GM18909 (cell line): ENCODE data around the gene NDUFAF3.

Experiments
- ATAC-seq: cut with Tn5 transposase; IDR thresholded peaks from one replicate; pipeline ENCODE4 v1.9.1; 2021; ENCODE audit warnings: mild to moderate bottlenecking; ENCODE audit not compliant: unreplicated experiment, poor library complexity

The NDUFAF3 gene, protein sequence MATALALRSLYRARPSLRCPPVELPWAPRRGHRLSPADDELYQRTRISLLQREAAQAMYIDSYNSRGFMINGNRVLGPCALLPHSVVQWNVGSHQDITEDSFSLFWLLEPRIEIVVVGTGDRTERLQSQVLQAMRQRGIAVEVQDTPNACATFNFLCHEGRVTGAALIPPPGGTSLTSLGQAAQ

DNA sequence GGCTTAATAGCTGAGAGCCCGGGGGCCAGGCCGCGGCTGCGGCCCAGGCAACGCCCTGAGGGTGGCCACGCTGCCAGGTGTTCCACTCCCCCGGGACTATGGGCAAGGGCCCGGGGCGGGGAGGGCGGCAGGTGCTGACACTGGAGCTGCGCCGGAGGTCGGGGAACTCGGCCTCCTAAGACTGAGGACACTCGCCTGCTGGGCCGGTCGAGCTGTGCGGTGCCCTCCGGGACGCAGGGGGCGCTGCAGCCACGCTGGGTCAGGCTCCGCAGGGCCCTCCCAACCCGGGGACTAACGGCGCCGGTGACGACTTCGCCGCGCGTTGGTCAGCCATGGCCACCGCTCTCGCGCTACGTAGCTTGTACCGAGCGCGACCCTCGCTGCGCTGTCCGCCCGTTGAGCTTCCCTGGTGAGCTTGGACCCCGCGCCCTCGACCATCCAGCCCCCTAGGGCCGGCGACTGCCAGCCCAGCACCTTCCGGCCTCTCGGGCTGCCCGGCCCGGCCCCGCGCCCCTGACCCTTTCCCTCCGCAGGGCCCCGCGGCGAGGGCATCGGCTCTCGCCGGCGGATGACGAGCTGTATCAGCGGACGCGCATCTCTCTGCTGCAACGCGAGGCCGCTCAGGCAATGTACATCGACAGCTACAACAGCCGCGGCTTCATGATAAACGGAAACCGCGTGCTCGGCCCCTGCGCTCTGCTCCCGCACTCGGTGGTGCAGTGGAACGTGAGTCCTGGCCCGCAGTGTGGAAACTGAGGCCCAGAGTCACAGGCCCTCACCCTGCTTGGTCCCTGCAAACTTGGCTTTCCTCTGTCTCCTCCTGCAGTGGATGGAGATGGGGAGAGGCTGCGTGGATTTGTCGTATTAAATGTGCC is at the start of gene NDUFAF3:
TSS of gene NDUFAF3 (plus strand) at position 309 of the 875 bp plus-strand sequence. CDS start at position 333, 24 bp downstream.
- peak; percentile 56 for ATAC-seq

DNA sequence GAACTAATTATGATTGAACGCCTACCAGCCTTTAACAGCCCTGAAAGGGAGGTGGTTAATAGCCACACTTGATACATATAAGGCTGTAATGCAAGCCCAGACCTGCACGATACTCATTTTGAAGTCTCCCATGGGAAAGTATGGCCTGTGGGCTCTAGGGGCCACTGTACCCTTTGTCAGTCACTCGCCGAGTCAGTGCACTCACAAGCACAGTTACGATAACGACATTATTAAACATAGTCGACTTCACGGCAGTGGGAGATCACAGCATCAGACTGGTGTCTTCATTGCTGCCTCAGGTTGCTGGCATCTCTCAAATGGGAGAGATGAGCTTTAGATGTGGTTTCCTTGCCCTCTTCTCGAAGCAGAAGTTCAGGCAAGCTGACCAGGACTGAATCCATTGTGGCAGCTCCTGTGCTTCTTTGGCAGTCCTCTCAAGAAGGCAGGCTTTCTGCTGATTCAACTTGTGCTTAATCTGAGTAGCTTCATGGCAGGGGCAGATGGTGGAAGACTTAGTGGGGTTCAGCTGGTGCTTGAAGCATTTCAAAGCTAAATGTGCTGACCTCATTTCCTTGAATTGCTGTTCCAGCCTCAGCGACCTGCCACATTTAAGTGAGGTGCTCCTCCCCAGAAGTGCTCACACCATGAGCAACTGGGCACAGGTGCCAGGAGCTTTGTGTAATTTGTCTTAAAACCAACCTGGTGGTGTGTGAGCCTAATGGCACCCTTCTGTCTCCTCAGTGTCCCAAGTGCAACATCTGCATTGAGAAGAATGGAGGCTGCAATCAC is 47.7 kb upstream of the NDUFAF3 start:
- no peak for ATAC-seq

DNA sequence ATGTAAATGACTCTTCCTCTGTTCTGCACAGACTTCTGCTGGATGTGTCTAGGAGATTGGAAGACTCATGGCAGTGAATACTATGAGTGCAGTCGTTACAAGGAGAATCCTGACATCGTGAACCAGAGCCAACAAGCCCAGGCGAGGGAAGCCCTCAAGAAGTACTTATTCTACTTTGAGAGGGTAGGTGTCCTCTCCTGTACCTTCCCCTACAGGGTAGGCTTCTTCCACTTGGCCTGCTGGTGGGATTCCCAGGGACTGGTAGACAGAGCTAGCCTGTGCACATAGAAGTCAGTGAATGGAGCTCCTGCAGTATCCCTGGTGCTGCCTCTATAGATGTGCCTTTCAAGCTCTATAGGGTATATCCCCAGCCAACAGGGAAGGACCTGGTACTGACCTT is 42.5 kb upstream of the NDUFAF3 start:
- no peak for ATAC-seq

DNA sequence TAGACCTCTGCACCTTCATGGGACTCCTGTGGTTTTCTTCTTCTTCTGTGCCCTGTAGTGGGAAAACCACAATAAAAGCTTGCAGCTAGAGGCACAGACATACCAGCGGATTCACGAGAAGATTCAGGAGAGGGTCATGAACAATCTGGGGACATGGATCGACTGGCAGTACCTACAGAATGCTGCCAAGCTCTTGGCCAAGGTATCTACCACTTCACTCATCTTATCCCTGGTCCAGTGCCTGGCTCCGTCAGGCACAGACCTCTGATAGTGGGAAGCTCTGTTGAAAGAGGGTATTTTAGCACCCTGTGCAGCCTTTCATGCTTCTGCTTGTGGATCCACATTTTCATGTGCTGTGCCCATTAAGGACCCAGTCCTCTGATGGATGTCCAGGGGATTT is 41.6 kb upstream of the NDUFAF3 start:
- ATAC-seq = no peak

DNA sequence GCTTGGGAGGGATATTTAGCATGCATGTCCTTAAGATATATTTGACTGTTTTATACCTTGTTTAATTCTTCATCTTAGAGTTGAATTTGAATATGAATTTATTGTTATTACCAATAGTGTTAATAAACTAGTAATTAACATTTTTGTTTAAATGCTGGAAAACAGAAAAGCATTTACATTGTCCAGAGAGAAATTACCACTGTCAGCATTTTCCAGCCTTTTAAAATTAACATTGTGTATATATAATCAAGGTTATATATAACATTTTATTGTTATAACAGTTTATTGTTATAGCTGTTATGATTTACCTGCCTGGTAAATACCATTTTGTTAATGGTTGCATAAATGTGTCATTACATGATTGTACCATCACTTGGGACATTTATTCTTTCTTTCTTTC is 39.9 kb upstream of the NDUFAF3 start:
- no peak for ATAC-seq

DNA sequence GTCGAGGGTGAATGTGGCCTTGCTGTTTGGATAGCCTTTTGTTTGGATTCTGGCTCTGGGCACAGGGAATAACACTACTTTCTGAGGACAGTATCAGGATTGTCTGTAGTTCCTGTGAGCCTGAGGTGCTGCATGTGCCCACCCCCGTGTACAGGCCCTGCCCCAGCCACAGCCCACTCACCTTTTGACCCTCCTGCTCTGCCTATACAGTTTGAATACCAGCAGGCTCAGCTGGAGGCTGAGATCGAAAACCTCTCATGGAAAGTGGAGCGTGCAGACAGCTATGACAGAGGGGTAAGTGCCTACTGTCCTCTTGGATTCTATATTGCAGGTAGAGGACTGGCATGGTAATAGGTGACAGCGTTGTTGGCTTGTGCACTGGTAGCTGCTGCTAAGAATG is 39.2 kb upstream of the NDUFAF3 start:
- no peak for ATAC-seq

DNA sequence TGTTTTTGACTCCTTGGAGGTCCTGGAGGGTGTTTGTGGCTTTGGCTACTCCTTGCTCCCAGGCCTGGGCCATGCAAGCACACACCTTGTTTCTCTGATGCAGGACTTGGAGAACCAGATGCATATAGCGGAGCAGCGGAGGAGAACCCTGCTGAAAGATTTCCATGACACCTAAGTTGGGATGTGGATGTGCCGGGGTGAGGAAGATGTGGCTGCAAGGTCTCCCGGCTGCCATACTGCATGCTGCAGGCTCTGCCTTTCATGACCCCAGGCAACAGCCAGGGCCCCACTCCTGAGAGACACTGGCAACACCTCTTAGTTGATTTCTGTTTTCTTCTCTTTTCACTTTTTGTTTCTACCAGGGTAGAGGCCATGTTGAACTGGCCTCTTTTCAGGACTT is 38.8 kb upstream of the NDUFAF3 start:
- ATAC-seq = no peak

DNA sequence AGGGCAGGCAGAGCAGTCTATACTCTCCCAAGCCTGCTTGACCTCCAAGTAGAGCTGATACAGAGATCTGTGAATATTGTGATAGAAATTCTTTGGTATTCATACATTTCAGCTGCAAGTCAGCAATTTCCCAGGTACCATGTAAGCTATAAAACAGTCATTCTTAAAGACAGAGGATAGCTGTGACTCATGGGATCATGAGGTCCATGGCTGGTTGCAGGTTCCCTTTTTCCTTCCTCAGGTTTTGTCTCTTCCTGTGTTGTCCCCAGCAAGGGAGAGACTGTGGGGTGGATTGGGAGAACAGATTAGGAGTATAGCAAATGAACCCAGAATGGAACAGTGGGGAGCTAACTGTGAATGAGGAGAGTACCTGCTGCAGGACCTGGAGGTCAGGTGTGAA is 37.3 kb upstream of the NDUFAF3 start:
- ATAC-seq = no peak

DNA sequence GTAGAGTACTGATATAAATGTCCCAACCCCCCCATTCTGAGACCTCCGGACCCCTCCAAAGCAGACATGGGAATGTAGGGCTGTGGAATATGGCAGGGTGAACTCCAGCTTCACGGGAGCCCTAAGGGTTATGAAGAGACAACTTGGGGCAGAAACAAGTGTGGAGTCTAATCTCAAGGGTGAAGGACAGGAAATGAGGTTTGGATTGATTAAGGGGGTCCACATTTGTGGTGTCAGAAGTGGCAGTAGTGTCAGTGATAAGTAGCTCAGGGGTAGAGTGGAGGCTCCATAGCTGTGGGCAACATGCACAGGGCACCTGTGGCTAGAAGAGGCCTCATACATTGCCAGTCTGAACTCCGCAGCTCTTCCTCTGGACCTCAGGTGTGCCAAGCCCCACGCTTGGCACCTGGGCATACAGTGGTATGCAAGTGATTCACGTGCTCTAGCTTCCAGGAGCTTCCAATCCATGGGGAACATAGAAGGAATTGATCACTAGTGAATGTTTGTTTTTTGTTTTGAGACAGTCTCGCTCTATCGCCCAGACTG is 36.0 kb upstream of the NDUFAF3 start:
- no peak for ATAC-seq

DNA sequence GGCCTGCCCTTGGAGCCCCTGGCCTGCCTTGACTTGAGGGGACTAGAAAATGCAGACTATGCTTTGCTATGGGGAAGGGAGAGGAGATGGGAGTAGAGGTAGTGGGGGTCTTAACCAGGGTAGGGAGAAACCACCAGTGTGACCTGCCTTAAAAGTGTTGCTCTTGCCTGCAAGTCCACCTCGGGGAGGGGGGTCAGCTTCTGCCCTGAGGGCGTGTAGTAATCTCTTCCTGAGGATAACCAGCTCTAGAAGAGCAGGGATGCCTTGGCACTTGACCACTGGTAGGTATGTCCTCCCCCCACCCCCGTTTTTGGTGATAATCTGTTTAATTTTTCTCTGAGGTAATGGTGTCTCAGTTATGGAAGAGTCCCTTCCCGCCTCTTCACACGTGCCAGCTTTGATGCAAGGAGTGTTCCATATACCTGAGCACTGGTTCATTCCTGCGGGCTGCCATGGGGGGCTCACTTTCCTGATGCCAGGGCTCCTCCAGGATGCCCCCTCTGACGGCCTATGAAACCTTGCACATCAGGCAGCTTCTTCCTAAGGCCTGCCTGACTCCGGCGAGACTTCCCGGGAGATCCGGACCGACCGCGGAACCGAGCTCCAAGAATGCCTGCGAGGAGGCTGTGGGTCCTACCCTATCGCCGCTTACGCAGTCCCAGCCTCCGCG is 32.7 kb upstream of the NDUFAF3 start:
- ATAC-seq = no peak

DNA sequence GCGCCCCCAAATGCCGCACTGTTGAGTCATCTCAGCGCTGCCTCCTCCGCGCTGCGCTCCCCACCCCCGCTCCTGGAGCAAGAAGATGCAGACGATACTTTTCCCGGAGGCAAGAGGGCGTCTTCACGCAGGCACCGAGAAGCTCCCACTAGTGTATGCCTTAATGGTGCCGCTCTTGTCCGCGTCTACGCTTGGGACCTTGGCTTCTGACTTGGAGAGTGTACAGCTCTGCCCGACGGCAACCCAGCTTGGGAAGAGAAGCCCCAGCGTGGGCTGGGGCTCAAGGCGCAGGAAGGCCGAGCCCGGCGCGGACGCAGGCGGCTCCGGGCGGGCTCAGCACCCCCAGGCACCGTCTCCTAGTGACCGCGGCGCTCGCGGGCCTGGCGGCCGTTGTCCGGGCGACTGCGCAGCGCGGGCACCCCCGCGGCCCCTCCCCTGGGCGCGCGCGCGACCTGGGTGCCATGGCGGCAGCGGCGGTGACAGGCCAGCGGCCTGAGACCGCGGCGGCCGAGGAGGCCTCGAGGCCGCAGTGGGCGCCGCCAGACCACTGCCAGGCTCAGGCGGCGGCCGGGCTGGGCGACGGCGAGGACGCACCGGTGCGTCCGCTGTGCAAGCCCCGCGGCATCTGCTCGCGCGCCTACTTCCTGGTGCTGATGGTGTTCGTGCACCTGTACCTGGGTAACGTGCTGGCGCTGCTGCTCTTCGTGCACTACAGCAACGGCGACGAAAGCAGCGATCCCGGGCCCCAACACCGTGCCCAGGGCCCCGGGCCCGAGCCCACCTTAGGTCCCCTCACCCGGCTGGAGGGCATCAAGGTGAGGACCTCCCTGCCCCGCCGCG is 31.9 kb upstream of the NDUFAF3 start, which contains the start of gene P4HTM:
TSS of gene P4HTM (plus strand) at position 446 of the 840 bp plus-strand sequence. CDS start at position 462, 16 bp downstream.
- peak; percentile 49 for ATAC-seq

DNA sequence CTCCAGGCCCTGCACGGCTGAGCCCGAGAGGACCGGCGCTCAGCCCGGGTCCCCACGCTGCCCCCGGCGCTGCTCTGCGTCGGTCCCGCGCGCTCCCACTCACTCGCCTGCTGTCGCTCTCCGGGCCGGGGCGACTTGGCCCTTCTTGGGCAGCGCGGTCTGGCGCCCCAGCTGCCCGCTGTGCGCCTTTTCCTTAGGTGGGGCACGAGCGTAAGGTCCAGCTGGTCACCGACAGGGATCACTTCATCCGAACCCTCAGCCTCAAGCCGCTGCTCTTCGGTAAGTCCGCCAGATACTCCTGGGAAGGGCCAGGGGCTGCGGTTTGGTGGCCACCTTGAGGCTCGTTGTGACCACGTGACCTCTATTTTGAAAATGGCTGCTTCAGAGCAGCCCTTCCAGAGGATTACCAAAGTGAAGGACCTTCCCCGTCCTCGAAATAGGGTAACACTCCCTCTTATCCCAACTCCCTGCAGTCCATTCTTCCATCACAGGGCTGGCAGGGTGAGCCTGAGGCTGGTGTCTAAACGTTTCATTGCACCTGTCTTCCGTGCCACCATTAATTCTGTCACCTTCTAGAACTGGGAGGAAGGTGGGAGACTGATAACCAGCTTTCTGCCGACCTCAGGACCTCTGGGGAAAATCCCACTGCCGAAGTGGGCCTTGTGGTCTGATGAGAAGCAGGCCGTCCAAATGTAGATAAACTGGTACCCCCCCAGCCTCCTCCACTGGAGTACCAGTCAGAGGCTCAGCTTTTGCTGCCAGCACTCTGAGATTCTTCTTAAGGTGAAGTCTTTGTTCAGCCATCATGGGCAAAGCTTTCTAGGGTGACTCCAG is 31.1 kb upstream of the NDUFAF3 start:
- ATAC-seq = no peak

DNA sequence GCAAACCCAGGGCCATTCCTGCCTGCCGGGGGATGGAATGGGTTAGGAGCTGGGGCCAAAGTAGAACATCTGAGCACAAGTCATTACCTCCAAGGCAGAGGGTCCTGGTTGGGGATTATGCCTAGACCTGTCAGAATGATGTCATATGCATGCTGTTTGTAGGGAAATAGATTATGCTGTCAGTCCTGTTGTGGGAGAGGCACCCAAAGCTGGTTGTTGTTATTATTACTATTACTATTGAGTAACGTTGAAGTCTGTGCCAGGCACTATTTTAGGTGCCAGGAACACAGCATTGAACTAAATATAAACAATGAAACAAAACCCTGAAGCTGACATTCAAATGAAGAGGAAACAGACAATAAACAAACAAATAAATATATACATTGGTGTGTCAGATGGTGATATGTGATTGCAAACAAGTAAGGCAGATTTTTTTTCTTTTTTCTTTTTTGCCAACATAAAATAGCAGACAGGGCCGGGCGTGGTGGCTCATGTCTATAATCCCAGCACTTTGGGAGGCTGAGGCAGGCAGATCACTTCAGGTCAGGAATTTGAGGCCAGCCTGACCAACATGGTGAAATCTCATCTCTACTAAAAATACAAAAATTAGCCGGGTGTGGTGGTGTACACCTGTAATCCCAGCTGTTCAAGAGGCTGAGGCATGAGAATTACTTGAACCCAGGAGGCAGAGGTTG is 29.9 kb upstream of the NDUFAF3 start:
- no peak for ATAC-seq

DNA sequence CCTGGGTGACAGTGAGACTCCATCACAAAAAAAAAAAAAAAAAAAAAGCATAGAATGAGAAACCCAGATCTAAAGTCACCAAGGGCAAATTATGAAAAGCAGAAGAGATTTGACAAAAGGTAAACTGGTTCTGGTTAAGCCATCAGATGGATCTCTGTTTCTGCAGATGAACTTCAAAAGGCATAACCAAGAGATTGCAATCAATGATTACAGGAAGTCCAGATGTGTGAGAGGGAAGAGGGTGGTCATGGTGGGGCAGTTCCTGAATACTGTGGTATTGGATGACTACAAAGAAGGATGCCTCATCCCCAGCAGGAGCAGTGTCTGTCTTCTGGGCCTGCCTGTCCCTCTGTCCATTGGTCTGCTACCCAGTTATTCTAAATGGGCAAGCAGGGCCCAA is 28.1 kb upstream of the NDUFAF3 start:
- ATAC-seq = no peak

DNA sequence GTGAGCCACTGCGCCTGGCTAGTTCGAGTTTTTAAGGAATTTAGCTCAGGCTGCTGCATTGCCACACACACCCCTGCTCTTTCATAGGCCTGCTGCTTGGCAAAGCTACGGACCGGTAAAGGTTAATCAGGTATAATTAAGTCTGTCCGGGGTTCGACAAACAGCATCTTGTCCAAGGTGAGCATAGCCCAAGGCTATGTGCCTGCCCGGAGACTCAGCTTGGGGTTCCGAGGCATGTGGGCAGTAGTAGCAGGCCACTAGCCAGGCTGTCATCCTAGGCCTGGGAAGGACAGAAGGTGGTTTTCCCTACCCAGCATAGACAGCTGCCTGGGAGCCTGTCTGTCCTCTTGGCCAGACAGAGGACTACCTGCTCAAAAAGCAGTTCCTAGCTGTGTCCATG is 25.3 kb upstream of the NDUFAF3 start:
- ATAC-seq = no peak

DNA sequence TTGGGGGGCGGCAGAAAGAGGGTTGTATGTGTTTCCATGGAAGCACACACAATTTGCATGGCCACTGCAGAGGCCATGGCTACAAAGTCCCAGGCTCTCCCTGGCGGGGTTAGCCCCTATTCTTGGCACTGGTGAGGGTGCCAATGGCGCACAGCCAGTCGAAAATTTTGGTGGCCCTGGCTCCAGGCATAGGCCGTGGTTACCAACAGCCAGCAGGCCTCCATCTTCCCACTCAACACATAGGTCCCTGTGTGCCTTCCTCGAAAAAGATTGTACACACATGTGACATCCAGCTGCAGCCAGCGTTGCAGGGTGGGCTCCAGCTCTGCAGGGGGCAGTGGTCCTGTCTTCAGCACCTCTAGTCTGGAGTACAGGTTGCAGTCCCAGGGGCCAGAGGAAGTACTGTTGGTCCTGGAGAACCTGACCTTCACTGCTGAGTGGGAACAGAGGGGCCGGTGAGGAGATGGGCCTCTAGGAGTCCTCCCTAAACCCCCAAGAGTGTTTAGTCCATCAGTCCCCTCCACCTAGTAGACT is 24.8 kb upstream of the NDUFAF3 start:
- ATAC-seq = no peak
